Lower leg skin (tissue), 3 donors: ENCODE data around the gene WDR27.

Source experiments
- CTCF ChIP-seq, 3 donors: fragments of 450-650 bp; IDR thresholded peaks; one replicate each; pipeline ENCODE4 v1.5.1; 2016; ENCODE audit warnings: antibody characterized with exemption in 3 of 3, mild to moderate bottlenecking in 3 of 3, moderate library complexity in 2 of 3
- POLR2A ChIP-seq, 2 donors: fragments of 450-650 bp; IDR thresholded peaks; one replicate each; pipeline ENCODE4 v1.6.1; 2016 to 2017; ENCODE audit warnings: antibody characterized with exemption in 2 of 2, mild to moderate bottlenecking in 1 of 2, moderate library complexity in 1 of 2

GRCh38 chr6:169499848-169500247 lies 202.0 kb downstream of the WDR27 start:
- TF ChIP-seq CTCF (IDR thresholded peaks at IDR 0.05) (no peak), POLR2A (IDR thresholded peaks at IDR 0.05) (no peak)
